GM19397 (cell line): ENCODE measurements around the gene EP300.
"Not testable (repeated sequence)": the region's sequence is repeated elsewhere in the genome, so short reads cannot be mapped to it uniquely, and the experiment has no call there.

Experiments used
- ATAC-seq: cut with Tn5 transposase; IDR thresholded peaks from one replicate; pipeline ENCODE4 v1.9.1; 2021; ENCODE audit warnings: mild to moderate bottlenecking, moderate library complexity; ENCODE audit not compliant: unreplicated experiment

Gene EP300

GRCh38 chr22:41092023-41092817, at the start of gene EP300:
TSS of gene EP300 (plus strand) at chr22:41092592. CDS start at chr22:41093005, 413 bp downstream.
- ATAC-seq, result peak; percentile 45

DNA sequence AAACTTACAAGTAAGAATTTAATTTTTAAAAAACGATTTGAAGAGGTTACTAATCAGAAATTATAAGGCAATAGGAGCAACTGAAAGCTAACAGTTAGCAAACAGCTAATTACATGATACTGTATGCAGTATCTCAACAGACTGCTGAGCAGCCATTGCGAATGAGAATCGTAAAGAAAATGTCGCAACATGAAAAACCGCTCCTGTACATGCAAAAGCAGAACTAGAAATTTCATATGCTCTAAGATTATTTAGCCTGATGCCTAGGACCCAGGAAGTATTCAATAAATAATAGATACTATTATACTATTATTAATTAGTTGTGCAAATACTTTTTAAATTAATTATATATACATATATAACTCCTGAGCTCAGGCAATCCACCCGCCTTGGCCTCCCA, 48.7 kb upstream of the EP300 start:
- no peak for ATAC-seq

DNA sequence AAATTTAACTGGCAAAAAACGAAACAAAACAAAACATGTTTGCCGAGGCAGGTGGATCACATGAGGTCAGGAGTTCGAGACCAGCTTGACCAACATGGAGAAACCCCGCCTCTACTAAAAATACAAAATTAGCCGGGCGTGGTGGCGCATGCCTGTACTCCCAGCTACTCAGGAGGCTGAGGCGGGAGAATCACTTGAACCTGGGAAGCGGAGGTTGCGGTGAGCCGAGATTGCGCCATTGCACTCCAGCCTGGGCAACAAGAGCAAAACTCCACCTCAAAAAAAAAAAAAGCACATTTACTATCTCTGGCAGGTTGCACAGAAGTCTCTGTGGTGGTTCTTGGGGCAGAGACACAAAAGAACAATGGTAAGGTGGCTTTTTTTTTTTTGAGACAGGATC, 46.8 kb upstream of the EP300 start:
- ATAC-seq, result not testable (repeated sequence)

- ATAC-seq, result no peak
These were observed 44.6 kb upstream of the EP300 start for GRCh38 chr22:41047801-41048211.

DNA sequence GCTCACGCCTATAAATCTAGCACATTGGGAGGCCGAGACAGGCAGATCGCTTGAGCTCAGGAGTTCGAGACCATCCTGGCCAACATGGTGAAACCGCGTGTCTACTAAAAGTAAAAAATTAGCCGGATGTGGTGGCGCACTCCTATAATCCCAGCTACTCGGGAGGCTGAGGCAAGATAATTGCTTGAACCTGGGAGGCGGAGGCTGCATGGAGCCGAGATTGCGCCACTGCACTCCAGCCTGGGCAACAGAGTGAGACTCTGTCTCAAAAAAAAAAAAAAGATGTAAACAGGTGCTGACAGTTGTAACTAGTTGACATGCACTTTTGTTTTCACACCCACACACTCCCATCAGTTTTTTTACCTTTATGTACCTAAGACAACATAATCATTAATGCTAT, 44.0 kb upstream of the EP300 start:
- ATAC-seq, result not testable (repeated sequence)

DNA sequence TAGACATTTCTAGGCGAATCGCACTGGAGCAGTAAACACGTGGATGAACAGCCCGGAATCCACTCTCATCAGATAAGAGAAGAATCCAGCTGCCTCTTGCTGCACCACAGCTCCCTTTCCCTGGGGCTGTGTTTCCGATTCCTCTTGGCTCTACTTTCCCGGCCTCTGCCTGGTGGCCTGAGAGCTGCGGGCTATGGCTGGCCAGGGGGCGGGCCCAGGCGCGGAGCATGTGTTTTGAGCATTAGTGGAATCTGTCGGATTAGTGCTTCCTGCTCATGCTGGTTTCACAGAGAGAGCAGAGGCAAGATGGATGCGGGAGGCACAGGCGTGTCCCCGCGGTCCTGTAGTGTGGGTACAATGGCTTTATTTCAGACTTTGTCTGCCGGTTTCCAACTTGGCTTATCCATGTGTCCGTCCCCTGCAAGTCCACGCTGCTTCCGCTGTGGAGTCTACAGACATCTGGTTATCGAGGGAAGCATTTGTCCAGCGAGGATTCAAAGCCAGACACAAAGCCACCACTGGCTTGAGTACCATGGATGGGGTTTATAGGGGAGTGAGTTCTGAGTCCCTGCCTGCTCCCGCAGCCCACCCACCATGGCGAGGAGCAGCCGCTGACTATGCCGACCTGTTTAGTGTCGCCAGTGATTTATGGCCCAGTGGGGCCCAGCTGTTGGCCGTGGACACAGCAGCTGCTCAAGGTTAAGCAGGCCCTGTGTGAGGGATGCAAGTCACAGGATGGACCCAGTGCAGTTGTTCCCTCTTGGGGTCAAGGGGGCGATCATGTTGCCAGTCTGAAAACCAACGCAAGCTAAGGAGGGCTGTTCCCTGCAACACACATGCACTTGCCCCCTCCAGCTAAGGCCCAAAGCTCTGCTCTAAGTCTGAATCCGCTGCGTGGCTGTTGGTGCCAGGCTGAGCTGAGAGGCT, 43.3 kb upstream of the EP300 start:
- no peak for ATAC-seq

DNA sequence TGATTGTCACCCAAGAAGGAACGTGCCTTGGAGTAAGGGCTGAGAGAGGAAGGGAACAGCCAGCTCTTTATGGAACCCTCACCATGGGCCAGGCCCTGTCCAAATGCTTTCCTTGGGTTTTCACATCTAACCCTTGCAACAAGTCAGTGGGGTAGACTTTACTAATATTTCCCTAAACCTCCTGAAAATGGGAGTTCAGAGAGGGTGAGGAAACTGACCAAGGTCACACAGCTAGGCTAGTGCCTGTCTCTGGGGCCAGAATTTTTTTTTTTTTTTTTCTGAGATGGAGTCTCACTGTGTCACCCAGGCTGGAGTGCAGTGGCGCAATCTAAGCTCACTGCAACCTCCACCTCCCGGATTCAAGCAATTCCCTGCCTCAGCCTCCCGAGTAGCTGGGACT, 42.6 kb upstream of the EP300 start:
- ATAC-seq, result not testable (repeated sequence)

- ATAC-seq, result no peak
These were observed 41.5 kb upstream of the EP300 start for GRCh38 chr22:41050883-41051282.

- no peak for ATAC-seq
These were observed 39.5 kb upstream of the EP300 start for GRCh38 chr22:41052661-41053490.

GRCh38 chr22:41057076-41057475, 35.3 kb upstream of the EP300 start:
- ATAC-seq, result no peak

- ATAC-seq, result no peak
These were observed 30.2 kb upstream of the EP300 start for GRCh38 chr22:41062146-41062545.

- not testable (repeated sequence) for ATAC-seq
These were observed 28.1 kb upstream of the EP300 start for GRCh38 chr22:41064326-41064725.

DNA sequence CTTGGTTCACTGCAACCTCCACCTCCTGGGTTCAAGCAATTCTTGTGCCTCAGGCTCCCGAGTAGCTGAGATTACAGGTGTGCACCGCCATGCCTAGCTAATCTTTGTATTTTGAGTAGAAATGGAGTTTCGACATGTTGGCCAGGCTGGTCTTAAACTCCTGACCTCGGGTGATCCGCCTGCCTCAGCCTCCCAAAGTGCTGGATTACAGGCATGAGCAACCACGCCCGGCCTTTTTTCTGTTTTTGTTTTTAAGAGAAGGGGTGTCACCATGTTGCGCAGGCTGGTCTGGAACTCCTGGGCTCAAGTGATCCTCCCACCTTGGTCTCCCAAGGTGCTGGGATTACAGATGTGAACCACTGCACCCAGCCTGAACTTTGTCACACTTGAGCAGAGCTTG, 26.1 kb upstream of the EP300 start:
- not testable (repeated sequence) for ATAC-seq

DNA sequence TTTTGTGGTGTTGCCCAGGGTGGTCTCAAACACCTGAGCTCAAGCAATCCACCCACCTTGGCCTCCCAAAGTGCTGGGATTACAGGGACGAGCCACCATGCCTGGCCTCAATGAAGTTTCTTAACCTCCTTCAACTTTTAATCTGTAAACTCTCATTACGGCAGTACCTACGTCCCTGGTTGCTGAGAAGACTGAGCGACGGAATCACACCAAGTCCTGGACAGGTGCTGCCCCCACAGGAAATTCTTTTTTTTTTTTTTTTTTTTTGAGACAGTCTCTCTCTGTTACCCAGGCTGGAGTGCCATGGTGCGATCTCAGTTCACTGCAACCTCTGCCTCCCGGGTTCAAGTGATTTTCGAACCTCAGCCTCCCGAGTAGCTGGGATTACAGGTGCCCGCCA, 24.4 kb upstream of the EP300 start:
- not testable (repeated sequence) for ATAC-seq

DNA sequence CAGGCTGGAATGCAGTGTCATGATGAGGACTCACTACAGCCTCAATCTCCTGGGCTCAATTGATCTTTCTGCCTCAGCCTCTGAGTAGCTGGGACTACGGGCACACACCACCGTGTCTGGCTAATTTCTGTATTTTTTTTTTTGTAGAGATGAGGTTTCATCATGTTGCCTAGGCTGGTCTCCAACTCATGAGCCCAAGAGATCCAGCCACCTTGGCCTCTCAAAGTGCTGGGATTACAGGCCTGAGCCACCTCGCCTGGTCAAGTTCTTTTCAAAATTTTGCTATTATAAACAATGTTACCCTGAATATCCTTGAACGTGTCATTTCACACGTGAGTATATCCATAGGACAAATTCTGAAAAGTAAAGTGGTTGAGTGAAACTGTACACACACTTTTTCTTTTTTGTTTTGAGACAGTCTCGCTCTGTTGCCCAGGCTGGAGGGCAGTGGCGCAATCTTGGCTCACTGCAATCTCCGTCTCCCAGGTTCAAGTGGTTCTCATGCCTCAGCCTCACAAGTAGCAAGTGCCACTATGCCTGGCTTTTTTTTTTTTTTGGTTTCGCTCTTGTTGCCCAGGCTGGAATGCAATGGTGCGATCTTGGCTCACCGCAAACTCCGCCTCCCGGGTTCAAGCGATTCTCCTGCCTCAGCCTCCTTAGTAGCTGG, 21.6 kb upstream of the EP300 start:
- ATAC-seq, result no peak

DNA sequence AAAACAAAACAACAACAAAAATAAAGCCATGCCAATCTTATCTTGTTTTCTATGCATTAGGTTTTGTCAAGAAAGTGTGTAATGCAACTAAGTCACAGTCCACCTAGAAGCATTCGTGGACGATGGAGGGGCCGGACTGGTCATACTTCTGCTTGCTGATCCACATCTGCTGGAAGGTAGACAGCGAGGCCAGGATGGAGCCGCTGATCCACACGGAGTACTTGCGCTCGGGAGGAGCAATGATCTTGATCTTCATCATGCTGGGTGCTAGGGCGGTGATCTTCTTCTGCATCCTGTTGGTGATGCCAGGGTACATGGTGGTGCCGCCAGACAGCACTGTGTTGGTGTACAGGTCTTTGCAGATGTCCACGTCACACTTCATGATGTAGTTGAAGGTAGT, 18.3 kb upstream of the EP300 start:
- no peak for ATAC-seq

GRCh38 chr22:41074466-41074865, 17.9 kb upstream of the EP300 start:
- ATAC-seq, result no peak

- ATAC-seq, result no peak
These were observed 17.3 kb upstream of the EP300 start for GRCh38 chr22:41074941-41075710.

DNA sequence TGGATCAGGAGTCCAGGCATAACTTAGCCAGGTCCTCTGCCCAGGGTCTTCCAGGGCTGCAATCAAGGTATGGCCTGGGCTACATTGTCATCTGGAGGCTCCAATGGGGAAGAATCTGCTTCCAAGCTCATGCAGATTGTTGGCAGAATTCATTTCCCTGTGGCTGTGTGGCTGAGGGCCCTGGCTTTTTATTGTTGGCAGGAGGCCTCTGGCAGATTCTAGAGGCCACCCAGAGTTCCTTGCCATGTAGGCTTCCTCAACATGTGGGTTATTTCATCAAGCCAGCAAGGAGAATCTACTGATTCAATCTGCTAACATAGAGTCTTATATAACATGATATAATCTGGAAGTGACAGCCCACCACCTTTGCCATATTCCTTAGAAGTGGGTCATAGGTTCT, 16.4 kb upstream of the EP300 start:
- no peak for ATAC-seq

GRCh38 chr22:41076857-41077256, 15.5 kb upstream of the EP300 start:
- no peak for ATAC-seq
